GM20431 (cell line): ENCODE measurements around the gene LMCD1.

Experiments used
- in situ Hi-C: fragments of 300-500 bp; cut with MseI, MboI; formaldehyde crosslinking; loops from one replicate; pipeline ENCODE4 v1.15.0; 2020; ENCODE audit warnings: low sequenced_read_pairs; ENCODE audit not compliant: unreplicated experiment

The LMCD1 gene

GRCh38 chr3:8503871-8504610, 2.4 kb downstream of the LMCD1 start:
- in situ Hi-C loops, result no loop called here

- in situ Hi-C loops, result no loop called here
Observed at GRCh38 chr3:8504611-8504973, 3.0 kb downstream of the LMCD1 start.

GRCh38 chr3:8505621-8506020, 4.0 kb downstream of the LMCD1 start:
- in situ Hi-C loops, result no loop called here

- in situ Hi-C loops, result no loop called here
Observed at GRCh38 chr3:8506571-8507061, 5.0 kb downstream of the LMCD1 start.

DNA sequence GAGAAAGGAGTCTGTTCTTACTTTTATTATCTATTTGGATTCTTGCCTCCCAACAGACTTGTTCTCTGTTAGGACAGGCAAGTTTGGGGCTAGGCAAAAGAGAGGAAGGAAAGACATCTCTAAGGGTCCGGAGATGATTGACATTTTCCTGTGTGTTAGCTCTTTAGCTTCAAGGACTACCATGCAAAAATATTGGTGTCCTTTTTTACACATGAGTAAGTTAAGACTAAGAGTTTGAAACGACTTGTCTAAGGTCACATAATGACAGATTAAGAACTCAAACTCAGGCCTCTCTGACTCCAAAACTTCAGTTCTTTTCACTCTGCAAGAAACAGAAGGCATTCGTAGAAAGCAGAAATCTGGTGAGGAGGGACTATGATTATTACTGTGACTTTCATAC, 5.9 kb downstream of the LMCD1 start:
- in situ Hi-C loops, result no loop called here

DNA sequence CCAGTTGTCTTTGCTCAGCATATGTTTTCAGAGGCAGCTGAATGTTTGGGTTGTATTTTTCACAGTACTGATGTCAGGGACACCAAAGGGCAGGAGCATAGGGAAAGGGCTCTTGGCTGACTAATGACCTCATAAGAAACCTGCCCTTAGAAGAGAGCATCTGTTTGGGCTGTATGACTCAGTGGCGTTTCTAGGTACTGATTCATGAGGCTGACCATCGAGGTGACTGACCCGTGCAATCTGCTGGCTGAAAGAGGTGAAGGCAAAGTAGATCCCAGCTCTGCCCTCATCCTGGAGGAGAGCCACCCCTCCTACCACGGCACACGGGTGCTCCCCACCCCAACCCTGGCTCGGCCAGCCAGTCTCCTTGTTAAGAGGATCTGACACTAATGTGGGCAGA, 8.3 kb downstream of the LMCD1 start:
- in situ Hi-C loops, result no loop called here

- in situ Hi-C loops, result no loop called here
Observed at GRCh38 chr3:8512234-8512633, 10.6 kb downstream of the LMCD1 start.

DNA sequence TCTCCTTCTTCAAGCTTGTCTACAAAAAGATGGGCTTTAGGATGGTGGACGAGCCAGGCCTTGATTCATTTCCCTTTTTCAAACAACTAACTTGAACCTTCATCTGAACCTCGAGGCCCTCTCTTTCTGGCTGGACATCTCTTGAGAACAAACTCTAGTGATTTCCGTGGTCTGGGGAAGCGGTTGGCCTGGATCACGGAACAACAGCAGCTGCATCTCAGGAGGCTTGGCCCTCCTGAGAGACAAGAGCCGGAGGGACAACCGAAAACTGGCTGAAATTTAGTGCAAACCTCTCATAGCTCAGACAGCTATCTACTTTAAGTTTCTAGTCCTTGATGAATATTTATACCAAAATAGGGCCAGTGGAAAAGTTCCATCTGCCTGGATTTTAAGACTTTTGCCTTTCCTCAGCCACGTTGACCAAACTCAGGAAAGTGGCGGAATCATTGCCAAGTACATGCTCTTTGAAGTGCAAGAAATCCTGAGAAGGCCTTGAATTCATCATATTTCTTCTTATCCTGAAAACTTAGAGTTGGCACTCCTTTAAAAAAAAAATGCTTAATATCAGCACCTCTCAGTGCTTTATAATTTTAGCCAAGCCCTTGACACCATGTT, 14.5 kb downstream of the LMCD1 start:
- in situ Hi-C loops, result no loop called here

GRCh38 chr3:8516783-8517182, 15.2 kb downstream of the LMCD1 start:
- in situ Hi-C loops, result no loop called here

DNA sequence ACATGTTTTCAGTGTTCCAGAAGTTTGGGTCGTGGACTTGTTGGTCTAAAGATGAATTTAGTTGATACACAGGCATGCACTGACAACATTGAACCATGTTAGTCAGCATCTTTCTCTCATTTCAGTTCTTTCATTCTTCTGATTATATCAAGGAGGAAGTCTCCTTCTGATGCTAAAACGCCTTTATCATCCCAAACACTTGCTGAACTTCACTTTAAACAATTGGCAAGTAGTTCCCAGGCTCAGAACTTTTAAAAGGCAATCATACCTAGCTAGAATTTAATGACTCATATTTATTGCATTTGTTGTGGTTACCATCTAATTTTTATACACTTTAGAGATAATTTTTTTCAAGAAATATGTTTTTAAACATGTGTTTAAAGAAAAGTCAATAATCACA, 15.9 kb downstream of the LMCD1 start:
- in situ Hi-C loops, result no loop called here

DNA sequence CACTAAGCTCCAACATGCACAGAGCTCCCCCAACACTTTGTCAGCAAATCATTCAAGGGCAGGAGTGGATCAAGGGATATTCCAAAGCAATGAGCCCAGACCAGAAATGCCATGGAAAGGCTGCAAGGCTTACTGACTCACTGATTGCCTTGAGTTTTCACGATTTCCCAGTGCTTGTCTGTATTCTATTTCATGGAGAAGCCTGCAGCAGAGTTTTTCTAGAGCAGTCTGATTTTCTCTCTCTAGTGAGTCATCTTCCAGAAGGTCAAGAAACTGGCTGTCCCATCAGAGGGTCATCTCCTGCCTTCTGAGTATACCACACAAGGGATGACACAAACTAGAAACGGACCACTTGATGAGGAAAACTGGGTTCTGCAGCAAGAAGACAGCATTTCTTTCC, 16.5 kb downstream of the LMCD1 start:
- in situ Hi-C loops, result no loop called here

- in situ Hi-C loops, result no loop called here
Observed at GRCh38 chr3:8519156-8519555, 17.5 kb downstream of the LMCD1 start.

GRCh38 chr3:8519774-8520448, 18.3 kb downstream of the LMCD1 start:
- in situ Hi-C loops, result no loop called here

GRCh38 chr3:8520816-8521403, 19.3 kb downstream of the LMCD1 start:
- in situ Hi-C loops, result no loop called here

- in situ Hi-C loops, result no loop called here
Observed at GRCh38 chr3:8523041-8523440, 21.4 kb downstream of the LMCD1 start.

DNA sequence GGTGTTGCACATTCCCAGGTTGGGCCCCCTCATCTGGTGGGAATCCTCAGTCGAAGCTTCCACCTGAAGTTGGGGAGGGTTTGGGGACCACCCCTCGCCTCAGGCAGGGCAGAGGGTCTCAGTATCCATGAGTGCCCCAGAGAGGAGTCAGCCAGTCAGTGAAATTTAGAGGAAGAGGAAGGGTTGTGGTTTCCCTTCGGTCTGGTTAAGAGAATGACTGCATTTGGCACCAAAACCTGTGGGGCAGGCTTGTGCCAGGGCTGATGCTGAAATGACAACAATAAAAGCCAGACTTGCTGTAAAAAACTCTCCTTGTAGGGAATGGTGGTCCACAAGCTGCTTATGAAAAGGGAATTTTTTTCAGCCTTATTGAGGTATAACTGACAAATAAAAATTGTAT, 22.6 kb downstream of the LMCD1 start:
- in situ Hi-C loops, result no loop called here

DNA sequence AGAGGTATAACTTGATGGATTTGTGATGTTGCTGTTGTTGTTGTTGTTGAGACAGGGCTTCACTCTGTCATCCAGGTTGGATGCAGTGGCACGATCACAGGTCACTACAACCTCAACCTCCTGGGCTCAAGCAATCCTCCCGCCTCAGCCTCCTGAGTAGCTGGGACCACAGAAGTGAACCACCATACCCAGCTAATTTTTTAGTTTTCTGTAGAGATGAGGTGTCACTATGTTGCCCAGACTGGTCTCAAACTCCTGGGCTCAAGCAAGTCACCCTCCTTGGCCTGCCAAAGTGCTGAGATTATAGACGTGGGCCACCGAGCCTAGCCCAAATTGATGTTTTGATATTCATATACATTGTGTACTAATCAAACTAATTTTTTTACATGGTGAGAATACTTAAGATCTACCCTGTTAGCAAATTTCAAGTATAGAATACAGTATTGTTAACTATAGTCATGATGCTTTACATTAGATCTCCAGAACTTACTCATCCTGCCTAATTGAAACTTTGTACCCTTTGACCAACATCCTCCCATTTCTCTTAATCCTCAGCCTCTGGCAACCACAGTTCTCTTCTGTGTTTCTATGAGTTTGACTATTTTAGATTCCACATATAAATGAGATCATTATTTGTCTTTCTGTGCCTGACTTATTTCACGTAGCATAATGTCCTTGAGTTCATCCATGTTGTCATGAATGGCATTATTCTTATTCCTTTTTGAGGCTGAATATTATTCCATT, 23.2 kb downstream of the LMCD1 start:
- in situ Hi-C loops, result no loop called here

DNA sequence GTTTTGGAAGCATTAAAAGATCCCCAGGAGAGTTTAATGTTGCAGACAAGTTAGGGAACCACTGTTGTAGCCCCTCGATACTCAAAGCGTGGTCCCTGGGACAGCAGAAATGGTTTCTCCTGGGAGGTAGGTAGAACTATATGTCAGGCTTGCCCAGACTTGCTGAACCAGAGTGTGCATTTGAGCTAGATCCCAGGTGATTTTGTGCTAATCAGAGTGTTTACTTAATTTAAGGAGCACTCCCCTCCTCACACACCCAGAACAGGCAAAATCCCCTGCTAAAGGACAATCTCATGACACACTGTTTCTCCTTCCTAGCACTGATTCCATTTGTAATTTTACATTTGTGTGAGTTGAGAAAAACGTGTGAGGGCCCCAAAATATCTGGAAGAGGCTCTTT, 24.3 kb downstream of the LMCD1 start:
- in situ Hi-C loops, result no loop called here

DNA sequence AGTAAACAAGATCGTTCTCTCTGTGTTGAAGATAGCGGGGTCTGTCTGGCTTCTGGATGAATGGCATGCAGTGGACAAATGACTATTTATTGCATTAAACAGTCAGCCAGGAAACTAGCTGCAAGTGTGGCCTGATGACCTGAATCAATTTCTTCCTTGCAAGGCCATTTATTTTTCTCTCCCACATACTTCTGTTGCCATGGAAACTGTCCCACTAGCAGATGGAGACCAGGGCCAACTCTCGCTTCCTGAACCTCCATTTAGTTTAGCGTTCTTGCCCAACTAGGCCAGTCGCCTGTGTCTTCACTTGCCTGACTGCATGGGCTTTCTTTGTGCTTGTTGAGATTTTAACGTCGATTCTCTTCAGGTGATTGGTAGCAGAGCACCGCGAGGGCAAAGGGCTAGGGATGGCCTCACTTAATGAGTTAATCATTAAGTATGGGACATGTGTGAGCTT, 27.6 kb downstream of the LMCD1 start:
- in situ Hi-C loops, result no loop called here
